Psoas muscle (tissue), 8 donors: Measurements from ENCODE around the gene CENPX. TPM values are rescaled to one million over a fixed set of nuclear protein-coding genes. Genes with fewer than 3 reads are reported as not detected.
A peak's percentile ranks its signal among the peaks of the same experiment; 100 is the strongest.

Experiments used
- ATAC-seq, 4 donors: fragments of 200-7000 bp; cut with Tn5 transposase; one replicate each; pipeline ENCODE4 v1.9.1; 2020; ENCODE audit warnings: moderate library complexity in 3 of 4, mild to moderate bottlenecking in 2 of 4
- DNase-seq, 2 donors: peaks; one replicate each; pipeline ENCODE4 v3.0.0-alpha.2; 2020
- H3K27ac ChIP-seq: fragments of 200-600 bp; one replicate; pipeline ENCODE4 v1.8.0; 2022
- H3K27me3 ChIP-seq, 3 donors: fragments of 200-600 bp in 1 of 3; one replicate each; pipeline versions ENCODE4 v1.6.1 to v1.8.0; 2013 to 2022; ENCODE audit warnings: low read length in 2 of 3, mild to moderate bottlenecking in 2 of 3, moderate library complexity in 1 of 3; ENCODE audit not compliant: insufficient read depth in 3 of 3
- H3K36me3 ChIP-seq, 2 donors: fragments of 200-600 bp in 1 of 2; one replicate each; pipeline versions ENCODE4 v1.6.1 to v1.8.0; 2013 to 2022; ENCODE audit warnings: low read depth in 1 of 2, mild to moderate bottlenecking in 1 of 2, moderate library complexity in 1 of 2; ENCODE audit not compliant: insufficient read depth in 1 of 2
- H3K4me1 ChIP-seq: fragments of 200-600 bp; one replicate; pipeline ENCODE4 v1.8.0; 2022
- H3K4me3 ChIP-seq: fragments of 200-600 bp; one replicate; pipeline ENCODE4 v1.8.0; 2022; ENCODE audit warnings: mild to moderate bottlenecking
- H3K9me3 ChIP-seq: fragments of 200-600 bp; one replicate; pipeline ENCODE4 v1.8.0; 2022
- CTCF ChIP-seq: fragments of 200-600 bp; IDR thresholded peaks from one replicate; pipeline ENCODE4 v1.8.0; 2022; ENCODE audit warnings: antibody characterized with exemption
- WGBS, 3 donors: extraction: QIAGEN DNeasy Blood & Tissue Kit; methylation state at CpG; one replicate each; pipeline versions ENCODE4 v1.1.6 to v1.1.7; 2013; 5-methylcytosine and 5-hydroxymethylcytosine counted together
- intact Hi-C, 2 donors: fragments of 100-400 bp; cut with DNase I; formaldehyde crosslinking; loops; one replicate each; pipeline versions ENCODE4 v1.11.0 to v1.14.2; 2022
- polyA plus RNA-seq, 3 donors: library from polyadenylated mRNA; stranded (reverse); fragments of 200-250 nt; gene quantifications; one replicate each; pipeline ENCODE4 v1.2.3, GENCODE V29; 2013
- total RNA-seq, 4 donors: library from RNA; stranded (reverse); fragmentation: NEBNext Ultra II Directional in 2 of 4; extraction: Animal tissue kit (Norgen Biotek cat#: 25700) in 2 of 4; gene quantifications; one replicate each; pipeline versions ENCODE4 v1.2.1 to v1.2.4, GENCODE V29; 2021 to 2023
- donor health status: healthy with polysubstance abuse.
- donor health status: DM: no; HTN: no; CAD: no; lungs with moderate emphysema.
- donor health status: Bipolar disorder and iron deficiency.
- donor health status: healthy.
- donor health status: DM: yes; HTN: yes; CAD: no.
- donor health status: DM: no; HTN: no; CAD: no.
- donor health status: DM: no; HTN: no; CAD: no.
- donor health status: DM: yes; HTN: yes; CAD: no.

The CENPX gene
- total and polyA plus RNA-seq, 7 donors: 15.9 to 79.4 (median 24.6) TPM

GRCh38 chr17:82019690-82020571 lies 2.7 kb downstream of the CENPX start:
- intact Hi-C loops: loop anchor here (2.0 to 5.0 kb wide), 3 partner anchors 43 to 151 kb away; partner anchors contain the start of gene ASPSCR1 (in 1 of the 2)
- H3K4me1 ChIP-seq: peaks cover 48% of the 10 kb centered on the region

GRCh38 chr17:82018989-82019689 lies 3.5 kb downstream of the CENPX start:
- Histone ChIP-seq H3K27ac (peak overlapping the region; percentile 65), H3K36me3 (peaks cover 0 to 3% of the 10 kb centered on the region in 2 donors), H3K27me3 (no peaks in the 10 kb centered on the region), H3K4me3 (no peak overlapping the region), H3K9me3 (no peaks in the 10 kb centered on the region), H3K4me1 (peaks cover 44% of the 10 kb centered on the region)
- no peak for ATAC-seq
- intact Hi-C loops: loop anchor here in 1 of 2 donors (5.0 kb wide), 1 partner anchor 42 kb away; the partner anchor contains the start of gene ASPSCR1
- TF ChIP-seq CTCF: no peak
- WGBS, 3 donors: 75 to 85% (median 79%) methylated on average over 31 to 33 of the region's 33 CpGs
- no peak for DNase-seq

More at GRCh38 chr17:82019690-82020571, 2.7 kb downstream of the CENPX start:
- H3K4me3 ChIP-seq: no peak overlapping the region
- TF ChIP-seq CTCF: peak; percentile 61
- H3K36me3 ChIP-seq: peaks cover 0 to 3% of the 10 kb centered on the region in 2 donors
- ATAC-seq (peak in 2 of 4 donors; percentile 17 to 27), DNase-seq (peak; percentile 68 to 82)
- H3K9me3 ChIP-seq: no peaks in the 10 kb centered on the region
- no peaks in the 10 kb centered on the region for H3K27me3 ChIP-seq
- H3K27ac ChIP-seq: no peak overlapping the region
- WGBS, 3 donors: 62 to 75% (median 63%) methylated on average over 32 to 34 of the region's 34 CpGs

- ATAC-seq: peak in 2 of 4 donors; percentile 5 to 27
- peak overlapping the region; percentile 65 for H3K27ac ChIP-seq
Observed at GRCh38 chr17:82018152-82018988, 4.3 kb downstream of the CENPX start.

More at GRCh38 chr17:82018152-82018988, 4.3 kb downstream of the CENPX start:
- Histone ChIP-seq H3K27me3 (no peaks in the 10 kb centered on the region), H3K4me3 (no peak overlapping the region), H3K9me3 (no peaks in the 10 kb centered on the region), H3K36me3 (peaks cover 0 to 3% of the 10 kb centered on the region in 2 donors), H3K4me1 (peaks cover 37% of the 10 kb centered on the region)
- intact Hi-C loops: loop anchor here in 1 of 2 donors (5.0 kb wide), 1 partner anchor 41 kb away; the partner anchor contains the start of gene ASPSCR1
- TF ChIP-seq CTCF: no peak
- DNase-seq: no peak
- 34 to 44% (median 41%) methylated on average over 19 of the region's 19 CpGs for WGBS, 3 donors
